ENCODE results near the gene OVCA2.
"Not testable (repeated sequence)": the region's sequence is repeated elsewhere in the genome, so short reads cannot be mapped to it uniquely, and the experiment has no call there.

The OVCA2 gene

GRCh38 chr17:2012499-2012898 is 29.3 kb upstream of the OVCA2 start:
- no peak for DNase-seq
- in situ Hi-C loops (cut with HindIII; ENCODE audit: low pct_ligation_motif_present, low pct_unique_long_range_greater_than_20kb, low sequenced_read_pairs): no loop called here

GRCh38 chr17:2013220-2013993 is 28.4 kb upstream of the OVCA2 start:
- in situ Hi-C loops (cut with HindIII; ENCODE audit: low pct_ligation_motif_present, low pct_unique_long_range_greater_than_20kb, low sequenced_read_pairs); DNase-seq: not testable (repeated sequence)

- in situ Hi-C loops (cut with HindIII; ENCODE audit: low pct_ligation_motif_present, low pct_unique_long_range_greater_than_20kb, low sequenced_read_pairs): no loop called here
- no peak for DNase-seq
Measured at GRCh38 chr17:2013994-2014317, 27.9 kb upstream of the OVCA2 start.

- in situ Hi-C loops (cut with HindIII; ENCODE audit: low pct_ligation_motif_present, low pct_unique_long_range_greater_than_20kb, low sequenced_read_pairs): no loop called here
- DNase-seq: no peak
Measured at GRCh38 chr17:2015314-2015713, 26.5 kb upstream of the OVCA2 start.

- in situ Hi-C loops (cut with HindIII; ENCODE audit: low pct_ligation_motif_present, low pct_unique_long_range_greater_than_20kb, low sequenced_read_pairs): no loop called here
Measured at GRCh38 chr17:2016494-2016893, 25.3 kb upstream of the OVCA2 start.

GRCh38 chr17:2017274-2017941 is 24.4 kb upstream of the OVCA2 start:
- in situ Hi-C loops (cut with HindIII; ENCODE audit: low pct_ligation_motif_present, low pct_unique_long_range_greater_than_20kb, low sequenced_read_pairs): no loop called here
- DNase-seq: no peak

More at GRCh38 chr17:2016494-2016893, 25.3 kb upstream of the OVCA2 start:
- DNase-seq: no peak

GRCh38 chr17:2018716-2019510 is 22.9 kb upstream of the OVCA2 start:
- no peak for DNase-seq
- in situ Hi-C loops (cut with HindIII; ENCODE audit: low pct_ligation_motif_present, low pct_unique_long_range_greater_than_20kb, low sequenced_read_pairs): no loop called here

GRCh38 chr17:2019723-2020122 is 22.1 kb upstream of the OVCA2 start:
- in situ Hi-C loops (cut with HindIII; ENCODE audit: low pct_ligation_motif_present, low pct_unique_long_range_greater_than_20kb, low sequenced_read_pairs): no loop called here
- no peak for DNase-seq

GRCh38 chr17:2020721-2021120 is 21.1 kb upstream of the OVCA2 start:
- in situ Hi-C loops (cut with HindIII; ENCODE audit: low pct_ligation_motif_present, low pct_unique_long_range_greater_than_20kb, low sequenced_read_pairs): no loop called here
- DNase-seq: no peak

GRCh38 chr17:2022647-2023240 is 19.1 kb upstream of the OVCA2 start:
- in situ Hi-C loops (cut with HindIII; ENCODE audit: low pct_ligation_motif_present, low pct_unique_long_range_greater_than_20kb, low sequenced_read_pairs): no loop called here

GRCh38 chr17:2023256-2023655 is 18.6 kb upstream of the OVCA2 start:
- DNase-seq: no peak
- in situ Hi-C loops (cut with HindIII; ENCODE audit: low pct_ligation_motif_present, low pct_unique_long_range_greater_than_20kb, low sequenced_read_pairs): no loop called here

More at GRCh38 chr17:2022647-2023240, 19.1 kb upstream of the OVCA2 start:
- no peak for DNase-seq

GRCh38 chr17:2023692-2024571 is 17.9 kb upstream of the OVCA2 start:
- no peak for DNase-seq
- in situ Hi-C loops (cut with HindIII; ENCODE audit: low pct_ligation_motif_present, low pct_unique_long_range_greater_than_20kb, low sequenced_read_pairs): no loop called here

- in situ Hi-C loops (cut with HindIII; ENCODE audit: low pct_ligation_motif_present, low pct_unique_long_range_greater_than_20kb, low sequenced_read_pairs): loop anchor here (25.0 kb wide), 1 partner anchor 137 kb away; no protein-coding TSS in a partner anchor
- no peak for DNase-seq
Measured at GRCh38 chr17:2024572-2025219, 17.1 kb upstream of the OVCA2 start.

GRCh38 chr17:2025220-2025621 is 16.6 kb upstream of the OVCA2 start, which contains the start of gene RTN4RL1:
Gene RTN4RL1, minus strand, starts transcription at chr17:2025334. Its CDS starts 469 bp downstream, at chr17:2024865.
- peak; percentile 61 for DNase-seq
- in situ Hi-C loops (cut with HindIII; ENCODE audit: low pct_ligation_motif_present, low pct_unique_long_range_greater_than_20kb, low sequenced_read_pairs): loop anchor here (25.0 kb wide), 1 partner anchor 138 kb away; no protein-coding TSS in a partner anchor

GRCh38 chr17:2025622-2026309 is 16.1 kb upstream of the OVCA2 start:
- DNase-seq: peak; percentile 80
- in situ Hi-C loops (cut with HindIII; ENCODE audit: low pct_ligation_motif_present, low pct_unique_long_range_greater_than_20kb, low sequenced_read_pairs): loop anchor here (25.0 kb wide), 1 partner anchor 138 kb away; no protein-coding TSS in a partner anchor

GRCh38 chr17:2027528-2028233 is 14.1 kb upstream of the OVCA2 start:
- in situ Hi-C loops (cut with HindIII; ENCODE audit: low pct_ligation_motif_present, low pct_unique_long_range_greater_than_20kb, low sequenced_read_pairs): loop anchor here (25.0 kb wide), 1 partner anchor 140 kb away; no protein-coding TSS in a partner anchor
- DNase-seq: no peak
